ENCODE measurements around the gene IGSF21. TPM values are rescaled to one million over a fixed set of nuclear protein-coding genes. Genes with fewer than 3 reads are reported as not detected.

Gene IGSF21
- total and polyA plus RNA-seq, 2 donors (not counting 1 experiment from before 2014, with no cell fraction given): not detected

GRCh38 chr1:18326211-18326897 is 218.8 kb downstream of the IGSF21 start:
- DNase-seq (no peak), ATAC-seq (ENCODE audit: low read depth) (no peak)
- Histone ChIP-seq H3K9ac (ENCODE audit: low read length) (no peak overlapping the region), H3K79me2 (ENCODE audit: control insufficient read depth, insufficient read depth, low read length) (no peaks in the 10 kb centered on the region), H3K4me1 (ENCODE audit: control insufficient read depth in 2 of 2, insufficient read depth in 2 of 2, low read length in 2 of 2) (no peaks in the 10 kb centered on the region), H3K4me2 (replicated peaks; ENCODE audit: low read depth, low read length, poor library complexity, severe bottlenecking) (no peak overlapping the region), H3K4me3 (ENCODE audit: control extremely low read depth in 1 of 5, extremely low read depth in 1 of 5, insufficient read depth in 1 of 5, low read depth in 2 of 5, low read length in 4 of 5) (no peak overlapping the region), H3K9me3 (ENCODE audit: control extremely low read depth in 1 of 3, control insufficient read depth in 2 of 3, insufficient read depth in 1 of 3, low read length in 2 of 3) (peaks cover 0 to 6% (median 0%) of the 10 kb centered on the region in 3 donors), H4K20me1 (ENCODE audit: control insufficient read depth, insufficient read depth, low read length, poor library complexity, severe bottlenecking) (no peaks in the 10 kb centered on the region), H3K27me3 (replicated peaks in 1 of 4; ENCODE audit: control extremely low read depth in 1 of 4, control insufficient read depth in 3 of 4, insufficient read depth in 4 of 4, low read length in 3 of 4) (peaks cover 0 to 4% (median 0%) of the 10 kb centered on the region in 4 experiments), H3K36me3 (replicated peaks in 1 of 2; ENCODE audit: control extremely low read depth in 1 of 2, control insufficient read depth in 1 of 2, extremely low read depth in 1 of 2, insufficient read depth in 2 of 2, low read length in 1 of 2) (no peaks in the 10 kb centered on the region), H3K27ac (ENCODE audit: low read length in 2 of 2) (no peak overlapping the region), H2AFZ (ENCODE audit: insufficient read depth, low read depth, low read length, poor library complexity, severe bottlenecking) (no peak overlapping the region)
- H3K9me3 Mint-ChIP-seq (ENCODE audit: insufficient read depth): no peaks in the 10 kb centered on the region
- peaks cover 24% of the 10 kb centered on the region for H3K27me3 Mint-ChIP-seq
- no peak overlapping the region for H3K27ac Mint-ChIP-seq
- CTCF ChIA-PET: no interaction called here
- H3K4me3 Mint-ChIP-seq: no peak overlapping the region
- no peaks in the 10 kb centered on the region for H3K4me1 Mint-ChIP-seq
- POLR2A ChIA-PET: no interaction called here
- intact Hi-C loops (cut with micrococcal nuclease): no loop called here
- TF ChIP-seq EZH2 (IDR thresholded peaks at IDR 0.05; ENCODE audit: borderline replicate concordance, insufficient read depth, low read depth, low read length, poor library complexity, severe bottlenecking) (no peak), CTCF (IDR thresholded peaks at IDR 0.05) (no peak)
- WGBS (ENCODE audit: insufficient coverage): 38% methylated on average over 4 of the region's 7 CpGs

- ChIA-PET POLR2A (no interaction called here), CTCF (no interaction called here)
- Mint-ChIP-seq H3K27me3 (peaks cover 27% of the 10 kb centered on the region), H3K27ac (no peak overlapping the region), H3K4me1 (no peaks in the 10 kb centered on the region), H3K4me3 (no peak overlapping the region), H3K9me3 (ENCODE audit: insufficient read depth) (no peaks in the 10 kb centered on the region)
- H4K20me1 ChIP-seq (ENCODE audit: control insufficient read depth, insufficient read depth, low read length, poor library complexity, severe bottlenecking): no peaks in the 10 kb centered on the region
- H3K4me3 ChIP-seq (ENCODE audit: control extremely low read depth in 1 of 5, extremely low read depth in 1 of 5, insufficient read depth in 1 of 5, low read depth in 2 of 5, low read length in 4 of 5): no peak overlapping the region
- DNase-seq (no peak), ATAC-seq (ENCODE audit: low read depth) (no peak)
- H3K36me3 ChIP-seq (replicated peaks in 1 of 2; ENCODE audit: control extremely low read depth in 1 of 2, control insufficient read depth in 1 of 2, extremely low read depth in 1 of 2, insufficient read depth in 2 of 2, low read length in 1 of 2): no peaks in the 10 kb centered on the region
- no peaks in the 10 kb centered on the region for H3K79me2 ChIP-seq (ENCODE audit: control insufficient read depth, insufficient read depth, low read length)
- no peak overlapping the region for H3K9ac ChIP-seq (ENCODE audit: low read length)
- H3K4me2 ChIP-seq (replicated peaks; ENCODE audit: low read depth, low read length, poor library complexity, severe bottlenecking): no peak overlapping the region
- no peak overlapping the region for H3K27ac ChIP-seq (ENCODE audit: low read length in 2 of 2)
- intact Hi-C loops (cut with micrococcal nuclease): no loop called here
- no peaks in the 10 kb centered on the region for H3K4me1 ChIP-seq (ENCODE audit: control insufficient read depth in 2 of 2, insufficient read depth in 2 of 2, low read length in 2 of 2)
- peaks cover 0 to 4% (median 0%) of the 10 kb centered on the region in 3 donors for H3K9me3 ChIP-seq (ENCODE audit: control extremely low read depth in 1 of 3, control insufficient read depth in 2 of 3, insufficient read depth in 1 of 3, low read length in 2 of 3)
- peaks cover 0 to 4% (median 0%) of the 10 kb centered on the region in 4 experiments for H3K27me3 ChIP-seq (replicated peaks in 1 of 4; ENCODE audit: control extremely low read depth in 1 of 4, control insufficient read depth in 3 of 4, insufficient read depth in 4 of 4, low read length in 3 of 4)
- no peak overlapping the region for H2AFZ ChIP-seq (ENCODE audit: insufficient read depth, low read depth, low read length, poor library complexity, severe bottlenecking)
- no CpG with 5 or more reads among the region's 2 CpGs for WGBS (ENCODE audit: insufficient coverage)
- TF ChIP-seq CTCF (IDR thresholded peaks at IDR 0.05) (no peak), EZH2 (IDR thresholded peaks at IDR 0.05; ENCODE audit: borderline replicate concordance, insufficient read depth, low read depth, low read length, poor library complexity, severe bottlenecking) (no peak)
These were observed 220.1 kb downstream of the IGSF21 start for GRCh38 chr1:18327650-18328049.
